HepG2 (cell line): Measurements from ENCODE around the gene CADM1. TPM values are rescaled to one million over a fixed set of nuclear protein-coding genes. Genes with fewer than 3 reads are reported as not detected.
A peak's percentile ranks its signal among the peaks of the same experiment; 100 is the strongest.

Source experiments
- ATF2 ChIP-seq: sonication (generic); formaldehyde crosslinking; IDR thresholded peaks from 2 replicates; pipeline ENCODE4 v1.4.0; 2020; ENCODE audit warnings: missing genetic modification reagents
- CEBPB ChIP-seq: IDR thresholded peaks from 2 replicates; pipeline ENCODE4 v1.6.1; 2011; ENCODE audit warnings: low read depth, low read length, improper control_type of control experiment, borderline replicate concordance
- E2F5 ChIP-seq: sonication (generic); formaldehyde crosslinking; conservative IDR thresholded peaks from 2 replicates; pipeline ENCODE4 v1.4.0; 2020; ENCODE audit warnings: missing genetic modification reagents
- EZH2 ChIP-seq: conservative IDR thresholded peaks from 2 replicates; pipeline ENCODE4 v1.6.1; 2012; ENCODE audit warnings: mild to moderate bottlenecking, low read depth, low read length, moderate library complexity
- FOXP4 ChIP-seq: sonication (generic); formaldehyde crosslinking; IDR thresholded peaks from 2 replicates; pipeline ENCODE4 v1.4.0; 2020; ENCODE audit warnings: missing genetic modification reagents
- IKZF5 ChIP-seq: IDR thresholded peaks from 2 replicates; pipeline ENCODE4 v1.6.1; 2018; ENCODE audit warnings: missing genetic modification reagents, mild to moderate bottlenecking, missing compliant biosample characterization
- KDM1A ChIP-seq: IDR thresholded peaks from 2 replicates; pipeline ENCODE4 v1.6.1; 2016; ENCODE audit warnings: missing compliant biosample characterization
- KDM4B ChIP-seq: sonication (generic); formaldehyde crosslinking; IDR thresholded peaks from 2 replicates; pipeline ENCODE4 v1.4.0; 2020; ENCODE audit warnings: missing genetic modification reagents
- PPARG ChIP-seq: conservative IDR thresholded peaks from 2 replicates; pipeline ENCODE4 v1.6.1; 2016; ENCODE audit warnings: missing biosample characterization, missing genetic modification reagents
- SIN3B ChIP-seq: fragments of 150-350 bp; IDR thresholded peaks from 2 replicates; pipeline ENCODE4 v1.6.1; 2014; ENCODE audit warnings: low read length
- SUZ12 ChIP-seq: fragments of 150-350 bp; IDR thresholded peaks from 2 replicates; pipeline ENCODE4 v1.6.1; 2014; ENCODE audit warnings: low read depth, low read length
- TAF1 ChIP-seq: sonication (generic); formaldehyde crosslinking; IDR thresholded peaks from 2 replicates; pipeline ENCODE4 v1.4.0; 2020; ENCODE audit warnings: missing genetic modification reagents
- TBX2 ChIP-seq: sonication (generic); formaldehyde crosslinking; IDR thresholded peaks from 2 replicates; pipeline ENCODE4 v1.5.0; 2020; ENCODE audit warnings: missing genetic modification reagents, mild to moderate bottlenecking, borderline replicate concordance
- ZNF10 ChIP-seq: sonication (generic); formaldehyde crosslinking; IDR thresholded peaks from 2 replicates; pipeline ENCODE4 v1.4.0; 2020; ENCODE audit warnings: mild to moderate bottlenecking, low read depth, missing genetic modification reagents, borderline replicate concordance
- ZNF296 ChIP-seq: sonication (generic); formaldehyde crosslinking; conservative IDR thresholded peaks from 2 replicates; pipeline ENCODE4 v1.5.0; 2020; ENCODE audit warnings: mild to moderate bottlenecking, missing genetic modification reagents
- ZNF367 ChIP-seq: sonication (generic); formaldehyde crosslinking; IDR thresholded peaks from 2 replicates; pipeline ENCODE4 v1.4.0; 2020; ENCODE audit warnings: missing genetic modification reagents, borderline replicate concordance
- ZNF383 ChIP-seq: sonication (generic); formaldehyde crosslinking; IDR thresholded peaks from 2 replicates; pipeline ENCODE4 v1.4.0; 2020; ENCODE audit warnings: missing genetic modification reagents, mild to moderate bottlenecking, borderline replicate concordance
- ZNF44 ChIP-seq: sonication (generic); formaldehyde crosslinking; IDR thresholded peaks from 2 replicates; pipeline ENCODE4 v1.5.1; 2020; ENCODE audit warnings: mild to moderate bottlenecking, missing genetic modification reagents
- ZNF460 ChIP-seq: sonication (generic); formaldehyde crosslinking; IDR thresholded peaks from 2 replicates; pipeline ENCODE4 v1.5.1; 2020; ENCODE audit warnings: missing genetic modification reagents, mild to moderate bottlenecking, borderline replicate concordance
- ZNF484 ChIP-seq: sonication (generic); formaldehyde crosslinking; IDR thresholded peaks from 2 replicates; pipeline ENCODE4 v1.5.1; 2020; ENCODE audit warnings: mild to moderate bottlenecking, low read depth, missing genetic modification reagents, borderline replicate concordance
- ZNF580 ChIP-seq: IDR thresholded peaks from 2 replicates; pipeline ENCODE4 v1.6.1; 2016; ENCODE audit warnings: low read depth, borderline replicate concordance
- polyA plus RNA-seq, 8 experiments: library from polyadenylated mRNA; depleted of rRNA in 3 of 8; stranded (reverse) in 7 of 8; unstranded in 1 of 8; fragments of >200 nt; fragmentation: Illumina TruSeq in 4 of 8; extraction: Trizol in 4 of 8; gene quantifications; 2 replicates each; pipeline versions ENCODE4 v1.2.1 to v1.2.3, GENCODE V29; 2011 to 2016; ENCODE audit warnings: low read depth in 4 of 8, missing spikeins in 1 of 8, mixed read lengths in 1 of 8; ENCODE audit not compliant: insufficient read depth in 1 of 8
- total RNA-seq, 5 experiments: library from RNA; depleted of rRNA; stranded (reverse); fragments of >200 nt; fragmentation: Illumina TruSeq; extraction: Trizol; gene quantifications; 2 replicates each; pipeline ENCODE4 v1.2.3, GENCODE V29; 2016; ENCODE audit warnings: low read depth in 1 of 5
- TF ChIP-seq, protein P1 (sequence below): sonication (generic); formaldehyde crosslinking; IDR thresholded peaks from 2 replicates; pipeline ENCODE4 v1.4.0; 2020; ENCODE audit warnings: missing genetic modification reagents, borderline replicate concordance

CADM1 gene
- total and polyA plus RNA-seq, 2 of the 13 experiments (the other 11 are each of a cell fraction or from before 2014, with no cell fraction given): 71.3 to 122 TPM

- TF ChIP-seq, protein P1, sequence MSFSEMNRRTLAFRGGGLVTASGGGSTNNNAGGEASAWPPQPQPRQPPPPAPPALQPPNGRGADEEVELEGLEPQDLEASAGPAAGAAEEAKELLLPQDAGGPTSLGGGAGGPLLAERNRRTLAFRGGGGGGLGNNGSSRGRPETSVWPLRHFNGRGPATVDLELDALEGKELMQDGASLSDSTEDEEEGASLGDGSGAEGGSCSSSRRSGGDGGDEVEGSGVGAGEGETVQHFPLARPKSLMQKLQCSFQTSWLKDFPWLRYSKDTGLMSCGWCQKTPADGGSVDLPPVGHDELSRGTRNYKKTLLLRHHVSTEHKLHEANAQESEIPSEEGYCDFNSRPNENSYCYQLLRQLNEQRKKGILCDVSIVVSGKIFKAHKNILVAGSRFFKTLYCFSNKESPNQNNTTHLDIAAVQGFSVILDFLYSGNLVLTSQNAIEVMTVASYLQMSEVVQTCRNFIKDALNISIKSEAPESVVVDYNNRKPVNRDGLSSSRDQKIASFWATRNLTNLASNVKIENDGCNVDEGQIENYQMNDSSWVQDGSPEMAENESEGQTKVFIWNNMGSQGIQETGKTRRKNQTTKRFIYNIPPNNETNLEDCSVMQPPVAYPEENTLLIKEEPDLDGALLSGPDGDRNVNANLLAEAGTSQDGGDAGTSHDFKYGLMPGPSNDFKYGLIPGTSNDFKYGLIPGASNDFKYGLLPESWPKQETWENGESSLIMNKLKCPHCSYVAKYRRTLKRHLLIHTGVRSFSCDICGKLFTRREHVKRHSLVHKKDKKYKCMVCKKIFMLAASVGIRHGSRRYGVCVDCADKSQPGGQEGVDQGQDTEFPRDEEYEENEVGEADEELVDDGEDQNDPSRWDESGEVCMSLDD: peak; percentile 50; the same call in 1 of the 2 replicates
- TF ChIP-seq TBX2 (CRISPR knock-in tag) (no peak), ZNF580 (CRISPR knock-in tag) (no peak), ZNF383 (CRISPR knock-in tag) (no peak), FOXP4 (peak; percentile 68), TAF1 (no peak), IKZF5 (CRISPR knock-in tag) (no peak), ZNF460 (no peak), ZNF10 (CRISPR knock-in tag) (no peak), ZNF367 (CRISPR knock-in tag) (no peak), E2F5 (CRISPR knock-in tag) (no peak), SIN3B (no peak), ZNF484 (no peak), EZH2 (no peak), KDM1A (CRISPR knock-in tag) (no peak), ATF2 (CRISPR knock-in tag) (no peak), SUZ12 (no peak), KDM4B (CRISPR knock-in tag) (no peak), CEBPB (no peak), ZNF296 (CRISPR knock-in tag) (no peak), ZNF44 (CRISPR knock-in tag) (no peak), PPARG (no peak)
Observed at GRCh38 chr11:115357066-115357465, 147.1 kb downstream of the CADM1 start (continued).
